NCI-H446 (cell line): ENCODE data around the gene PTPRQ.
"Not testable (repeated sequence)": the region's sequence is repeated elsewhere in the genome, so short reads cannot be mapped to it uniquely, and the experiment has no call there.

ENCODE experiments used
- DNase-seq, 2 experiments: peaks; one replicate each; lab custom pipeline; 2025; lab: John Stamatoyannopoulos, UW

The PTPRQ gene

GRCh38 chr12:80641936-80642335 is 197.9 kb downstream of the PTPRQ start:
- DNase-seq = no peak

DNA sequence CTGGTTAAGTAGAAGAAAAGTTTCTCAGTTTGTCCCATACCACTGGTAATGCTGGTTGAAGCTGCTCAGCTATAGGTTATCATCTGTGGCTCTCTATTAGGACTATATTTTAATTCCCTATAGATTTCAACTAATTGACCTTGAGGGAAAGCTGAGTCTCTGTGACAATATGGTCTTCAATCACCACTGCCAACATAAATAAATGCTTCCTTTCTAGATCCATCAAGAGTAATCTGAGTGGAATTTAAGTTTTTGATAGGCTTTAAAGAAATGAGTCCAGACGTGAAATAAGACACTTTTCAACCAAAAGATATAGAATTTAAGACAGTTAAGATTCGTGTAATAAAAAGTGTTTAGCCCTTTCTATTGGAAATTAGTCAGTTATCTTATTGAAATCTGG is 199.9 kb downstream of the PTPRQ start:
- DNase-seq = no peak

- DNase-seq = no peak
Measured at GRCh38 chr12:80648881-80649280, 204.8 kb downstream of the PTPRQ start.

GRCh38 chr12:80655751-80656150 is 211.7 kb downstream of the PTPRQ start:
- no peak for DNase-seq

GRCh38 chr12:80659512-80660063 is 215.6 kb downstream of the PTPRQ start:
- DNase-seq = no peak

DNA sequence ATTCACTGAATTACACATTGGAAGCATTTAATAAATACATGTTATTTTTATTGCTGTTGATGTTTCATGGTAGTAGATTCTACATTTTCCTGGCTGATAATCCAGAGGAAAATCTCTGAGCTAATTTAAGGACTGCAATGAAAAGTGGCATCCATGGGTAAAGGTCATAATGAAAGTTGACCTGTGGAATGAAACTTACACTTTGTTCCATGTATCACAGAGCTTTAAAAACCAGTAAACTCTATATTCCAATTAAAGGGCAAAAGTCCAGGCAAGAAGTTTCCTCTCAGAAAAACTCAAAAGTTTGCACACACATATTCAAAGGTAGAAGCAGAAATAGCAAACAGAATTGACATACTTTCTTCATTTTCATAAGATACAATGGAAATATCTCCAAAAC is 218.6 kb downstream of the PTPRQ start:
- DNase-seq = no peak

DNA sequence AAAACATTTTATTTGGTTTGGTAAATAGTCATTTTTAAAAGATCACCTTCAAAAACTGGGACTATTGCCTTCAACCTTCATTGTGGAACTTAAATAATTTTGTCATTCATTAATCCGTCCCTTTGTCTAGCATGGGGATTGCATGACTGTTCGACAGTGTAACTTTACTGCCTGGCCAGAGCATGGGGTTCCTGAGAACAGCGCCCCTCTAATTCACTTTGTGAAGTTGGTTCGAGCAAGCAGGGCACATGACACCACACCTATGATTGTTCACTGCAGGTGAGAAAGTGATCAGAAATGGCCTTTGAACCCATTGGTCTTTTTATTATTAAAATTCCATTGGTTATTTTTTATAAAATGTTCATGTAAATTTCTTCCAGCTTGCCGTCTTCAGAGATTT is 226.2 kb downstream of the PTPRQ start:
- no peak for DNase-seq

- DNase-seq = not testable (repeated sequence)
Measured at GRCh38 chr12:80676042-80676636, 232.1 kb downstream of the PTPRQ start.

GRCh38 chr12:80676856-80677255 is 232.8 kb downstream of the PTPRQ start:
- DNase-seq = peak in 1 of 2 experiments; percentile 13

DNA sequence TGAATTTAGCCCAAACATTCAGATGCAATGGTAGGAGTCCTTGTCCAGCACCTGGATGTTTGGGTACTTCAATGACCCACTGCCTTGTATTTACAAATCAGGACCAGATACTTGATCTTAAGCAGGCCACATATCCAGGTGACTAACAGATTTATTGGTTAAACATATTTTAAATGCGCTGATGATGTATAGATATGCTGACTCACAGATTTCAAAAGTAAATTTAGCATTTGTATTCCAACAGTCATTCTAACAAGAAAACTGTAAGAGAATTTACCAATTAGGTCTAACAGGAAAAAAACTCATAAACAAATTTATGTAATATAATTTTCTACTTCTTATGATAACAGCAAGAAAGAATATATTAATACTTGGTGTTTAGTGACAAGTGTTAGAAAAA is 234.0 kb downstream of the PTPRQ start:
- no peak for DNase-seq

DNA sequence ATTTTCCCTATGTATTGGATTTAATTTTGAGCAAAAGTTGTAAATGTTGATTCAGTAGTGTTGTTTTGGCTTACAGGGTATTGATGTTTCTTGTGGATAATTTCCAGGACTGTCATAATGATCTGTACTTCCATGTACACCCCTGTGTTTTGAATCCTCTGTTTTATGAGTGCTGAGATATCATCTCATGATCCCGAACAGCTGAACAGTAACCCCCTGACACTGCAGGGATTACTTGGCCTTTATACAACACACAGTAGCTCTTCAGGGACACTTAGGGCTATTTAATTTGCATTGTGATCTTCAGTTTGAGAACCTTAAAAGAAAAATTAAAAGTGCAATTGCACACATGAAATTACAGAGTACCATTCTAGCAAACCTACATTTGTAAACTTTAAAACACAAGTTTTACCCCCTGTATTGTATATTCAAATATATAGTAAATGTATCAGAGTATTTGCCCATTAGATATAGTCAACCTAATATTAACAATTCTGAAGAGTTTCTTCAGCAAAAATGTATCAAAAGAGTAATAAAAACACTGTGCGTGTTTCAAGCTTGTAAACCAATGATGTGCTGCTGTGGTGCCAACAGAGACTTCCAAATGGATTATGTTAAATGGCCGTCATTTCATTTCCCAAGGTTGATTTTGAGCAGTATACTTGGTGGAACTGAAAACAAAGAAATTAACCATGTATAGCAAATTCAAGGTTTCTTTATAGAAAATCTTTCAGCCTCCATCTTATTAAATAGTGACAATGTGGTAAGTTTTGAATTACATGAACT is 235.5 kb downstream of the PTPRQ start:
- no peak for DNase-seq

- no peak for DNase-seq
Measured at GRCh38 chr12:80681287-80681686, 237.3 kb downstream of the PTPRQ start.

GRCh38 chr12:80681786-80682185 is 237.8 kb downstream of the PTPRQ start:
- no peak for DNase-seq

DNA sequence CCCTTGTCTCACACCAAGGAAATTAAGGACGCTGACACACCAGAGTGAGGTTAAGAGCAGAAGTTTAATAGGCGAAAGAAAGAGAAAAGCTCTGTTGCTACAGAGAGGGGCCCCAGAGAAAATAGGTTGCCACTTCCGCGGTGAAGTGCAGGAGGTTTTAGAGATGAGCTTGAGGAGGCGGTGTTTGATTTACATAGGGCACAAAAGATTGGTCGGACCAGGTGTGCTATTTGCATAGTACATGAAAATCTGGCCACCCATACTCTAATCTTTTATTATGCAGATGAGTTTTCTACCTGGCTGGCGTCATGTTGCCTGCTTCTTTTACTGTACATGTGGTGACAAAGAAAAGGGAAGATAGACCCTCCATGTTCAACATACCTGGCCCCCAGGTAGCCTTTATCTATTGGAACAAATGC is 240.1 kb downstream of the PTPRQ start:
- no peak for DNase-seq

DNA sequence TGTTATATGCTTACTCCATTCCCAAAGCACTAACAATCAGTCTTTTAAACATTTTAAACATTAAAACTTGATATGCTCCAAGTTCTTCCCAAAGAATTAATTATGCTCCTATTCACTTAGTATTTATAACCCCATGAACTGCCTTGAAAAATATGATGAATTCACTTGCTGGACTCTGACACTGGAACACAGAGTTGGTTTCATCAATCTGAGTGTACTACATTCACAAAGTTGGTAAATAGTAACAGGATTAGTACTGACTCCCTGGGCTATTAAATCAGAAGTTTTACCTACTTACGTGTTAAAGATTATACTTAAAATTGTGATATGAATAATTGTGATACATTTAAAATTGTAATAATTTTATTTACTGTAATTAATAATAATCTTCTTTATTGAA is 246.1 kb downstream of the PTPRQ start:
- DNase-seq = no peak

- no peak for DNase-seq
Measured at GRCh38 chr12:80690513-80690912, 246.5 kb downstream of the PTPRQ start.

DNA sequence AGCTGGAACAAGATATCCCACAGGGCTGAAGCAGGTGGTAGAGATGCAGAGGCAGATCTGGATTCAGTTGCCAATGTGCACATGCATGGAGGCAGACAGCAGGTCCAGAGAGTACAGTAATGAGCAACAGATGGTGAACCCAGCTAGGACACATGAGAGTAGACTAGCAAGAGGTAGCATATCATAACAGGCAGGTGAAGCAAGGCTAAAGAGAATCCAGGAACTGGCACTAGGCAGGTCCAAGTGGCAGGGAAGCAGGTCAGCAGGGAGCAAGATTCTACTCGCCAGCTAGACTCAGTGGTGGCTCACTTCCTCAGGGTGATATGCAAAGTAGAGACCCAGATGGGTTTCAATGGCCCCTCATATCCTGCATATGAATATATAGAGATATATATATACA is 248.1 kb downstream of the PTPRQ start:
- DNase-seq = peak in 1 of 2 experiments; percentile 9

DNA sequence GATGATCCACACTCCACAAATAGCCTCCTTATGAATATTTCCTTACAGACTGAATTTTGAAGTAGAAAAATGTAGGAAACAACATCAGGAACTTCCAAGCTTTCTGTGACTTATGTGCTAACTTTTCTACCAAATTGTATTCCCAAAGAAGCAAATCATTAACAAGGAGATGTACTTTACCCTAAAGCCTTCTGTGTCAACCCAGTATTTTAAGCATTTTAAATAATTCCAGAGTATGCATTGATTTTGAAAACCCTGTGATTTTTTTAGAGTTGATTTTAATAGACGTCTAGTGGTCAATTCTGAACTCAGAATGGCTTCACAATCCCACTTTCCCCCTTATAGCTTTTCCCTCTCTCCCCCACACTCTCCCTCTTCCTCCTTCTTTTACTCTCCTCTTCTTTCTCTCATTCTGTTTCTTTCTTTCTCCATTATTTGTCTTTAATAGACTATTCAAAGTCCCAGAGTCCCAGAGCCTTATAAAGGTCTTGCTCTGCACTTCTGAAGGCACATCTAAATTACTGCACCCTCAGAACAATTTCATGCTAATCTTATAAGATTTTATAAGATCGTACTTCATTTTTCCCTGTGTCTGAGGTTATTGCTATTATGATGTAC is 253.3 kb downstream of the PTPRQ start:
- DNase-seq = no peak

- no peak for DNase-seq
Measured at GRCh38 chr12:80698256-80698655, 254.2 kb downstream of the PTPRQ start.

- no peak for DNase-seq
Measured at GRCh38 chr12:80698847-80699542, 255.0 kb downstream of the PTPRQ start.

- no peak for DNase-seq
Measured at GRCh38 chr12:80700327-80700726, 256.3 kb downstream of the PTPRQ start.

- no peak for DNase-seq
Measured at GRCh38 chr12:80701388-80701787, 257.4 kb downstream of the PTPRQ start.
